H9 (cell line): Measurements from ENCODE around the gene ITGA11. TPM values are rescaled to one million over a fixed set of nuclear protein-coding genes. Genes with fewer than 3 reads are reported as not detected.

Source experiments
- DNase-seq: peaks from one replicate; pipeline ENCODE4 v3.0.0-alpha.2; 2017
- H2AFZ ChIP-seq: one replicate; pipeline ENCODE4 v1.6.1; 2013; ENCODE audit warnings: mild to moderate bottlenecking, low read length, control low read depth, moderate library complexity
- H2AK5ac ChIP-seq: 2 replicates; pipeline ENCODE4 v1.6.1; 2013; ENCODE audit warnings: low read length, control low read depth, mixed read lengths; ENCODE audit not compliant: insufficient read length
- H2BK120ac ChIP-seq: one replicate; pipeline ENCODE4 v1.6.1; 2013; ENCODE audit warnings: low read depth, mild to moderate bottlenecking, low read length, control low read depth, inconsistent platforms; ENCODE audit not compliant: poor library complexity, severe bottlenecking
- H2BK12ac ChIP-seq: 2 replicates; pipeline ENCODE4 v1.6.1; 2013; ENCODE audit warnings: low read length, control low read depth, mixed read lengths, low read depth; ENCODE audit not compliant: insufficient read length
- H2BK15ac ChIP-seq: 2 replicates; pipeline ENCODE4 v1.6.1; 2013; ENCODE audit warnings: low read depth, low read length, control low read depth
- H2BK20ac ChIP-seq: one replicate; pipeline ENCODE4 v1.6.1; 2013; ENCODE audit warnings: low read depth, mild to moderate bottlenecking, low read length, control low read depth, inconsistent platforms; ENCODE audit not compliant: poor library complexity, severe bottlenecking
- H2BK5ac ChIP-seq: 2 replicates; pipeline ENCODE4 v1.6.1; 2013; ENCODE audit warnings: low read length, control low read depth, mixed read lengths; ENCODE audit not compliant: insufficient read length
- H3K14ac ChIP-seq: 2 replicates; pipeline ENCODE4 v1.6.1; 2013; ENCODE audit warnings: low read length, control low read depth; ENCODE audit not compliant: insufficient read depth
- H3K18ac ChIP-seq: 2 replicates; pipeline ENCODE4 v1.6.1; 2013; ENCODE audit warnings: low read depth, mild to moderate bottlenecking, mixed read lengths, low read length, control low read depth; ENCODE audit not compliant: insufficient read length
- H3K23ac ChIP-seq: 2 replicates; pipeline ENCODE4 v1.6.1; 2013; ENCODE audit warnings: low read length, control low read depth, mixed read lengths, low read depth; ENCODE audit not compliant: insufficient read length
- H3K23me2 ChIP-seq: 2 replicates; pipeline ENCODE4 v1.6.1; 2013; ENCODE audit warnings: low read depth, mild to moderate bottlenecking, mixed read lengths, low read length, control low read depth; ENCODE audit not compliant: insufficient read length, poor library complexity, severe bottlenecking
- H3K27ac ChIP-seq: 2 replicates; pipeline ENCODE4 v1.5.1; 2013; ENCODE audit warnings: low read length, control low read depth, mixed read lengths, low read depth; ENCODE audit not compliant: insufficient read length
- H3K27me3 ChIP-seq: 2 replicates; pipeline ENCODE4 v1.6.1; 2013; ENCODE audit warnings: low read length, control low read depth, inconsistent platforms; ENCODE audit not compliant: insufficient read depth
- H3K4ac ChIP-seq: 2 replicates; pipeline ENCODE4 v1.6.1; 2013; ENCODE audit warnings: low read depth, mild to moderate bottlenecking, control low read depth, inconsistent platforms, low read length, moderate library complexity
- H3K4me1 ChIP-seq: 2 replicates; pipeline ENCODE4 v1.6.1; 2013; ENCODE audit warnings: low read length, control low read depth, inconsistent platforms; ENCODE audit not compliant: insufficient read depth
- H3K4me2 ChIP-seq: 2 replicates; pipeline ENCODE4 v1.6.1; 2013; ENCODE audit warnings: low read length, control low read depth, mixed read lengths; ENCODE audit not compliant: insufficient read length, insufficient read depth
- H3K56ac ChIP-seq: 2 replicates; pipeline ENCODE4 v1.6.1; 2013; ENCODE audit warnings: low read depth, mild to moderate bottlenecking, mixed read lengths, low read length, control low read depth; ENCODE audit not compliant: insufficient read length
- H3K79me1 ChIP-seq: 2 replicates; pipeline ENCODE4 v1.6.1; 2013; ENCODE audit warnings: low read depth, mild to moderate bottlenecking, moderate library complexity, low read length, control low read depth, inconsistent platforms; ENCODE audit not compliant: insufficient read depth, poor library complexity, severe bottlenecking
- H3K79me2 ChIP-seq: 2 replicates; pipeline ENCODE4 v1.6.1; 2013; ENCODE audit warnings: low read length, control low read depth, inconsistent platforms; ENCODE audit not compliant: insufficient read depth
- H3K9ac ChIP-seq: 2 replicates; pipeline ENCODE4 v1.6.1; 2013; ENCODE audit warnings: low read length, control low read depth, mixed read lengths; ENCODE audit not compliant: insufficient read length; ENCODE audit errors: extremely low read depth
- H3K9me3 ChIP-seq: one replicate; pipeline ENCODE4 v1.6.1; 2013; ENCODE audit warnings: low read depth, low read length, inconsistent platforms; ENCODE audit not compliant: control insufficient read depth
- H3T11ph ChIP-seq: one replicate; pipeline ENCODE4 v1.6.1; 2013; ENCODE audit warnings: mild to moderate bottlenecking, low read length, control low read depth, inconsistent platforms
- H4K20me1 ChIP-seq: one replicate; pipeline ENCODE4 v1.6.1; 2013; ENCODE audit not compliant: control insufficient read depth, insufficient read length, insufficient read depth
- H4K5ac ChIP-seq: 2 replicates; pipeline ENCODE4 v1.6.1; 2013; ENCODE audit warnings: low read depth, mild to moderate bottlenecking, mixed read lengths, low read length, control low read depth; ENCODE audit not compliant: insufficient read length
- H4K8ac ChIP-seq: replicated peaks from 2 replicates; pipeline ENCODE4 v1.6.1; 2013; ENCODE audit warnings: low read length, control low read depth, mixed read lengths, low read depth; ENCODE audit not compliant: insufficient read length
- H4K91ac ChIP-seq: 2 replicates; pipeline ENCODE4 v1.6.1; 2013; ENCODE audit warnings: low read depth, mild to moderate bottlenecking, moderate library complexity, mixed read lengths, low read length, control low read depth; ENCODE audit not compliant: insufficient read length
- H3K27ac Mint-ChIP-seq, 3 experiments: 2 replicates in 2 of 3; 3 replicates in 1 of 3; pipeline ENCODE4 v1.8.0; 2020 to 2021; ENCODE audit warnings: mixed read lengths in 3 of 3, mild to moderate bottlenecking in 1 of 3, moderate library complexity in 1 of 3
- H3K27me3 Mint-ChIP-seq: 2 replicates; pipeline ENCODE4 v1.8.0; 2021; ENCODE audit warnings: low read depth, mild to moderate bottlenecking, moderate library complexity, mixed read lengths
- H3K36me3 Mint-ChIP-seq, 3 experiments: 2 replicates in 2 of 3; 3 replicates in 1 of 3; pipeline ENCODE4 v1.8.0; 2020 to 2021; ENCODE audit warnings: low read depth in 3 of 3, mixed read lengths in 3 of 3; ENCODE audit not compliant: insufficient read depth in 1 of 3
- H3K4me1 Mint-ChIP-seq, 2 experiments: 2 replicates each; pipeline ENCODE4 v1.8.0; 2020; ENCODE audit warnings: mixed read lengths in 2 of 2
- H3K4me3 Mint-ChIP-seq, 2 experiments: 2 replicates in 1 of 2; 3 replicates in 1 of 2; pipeline ENCODE4 v1.8.0; 2020 to 2021; ENCODE audit warnings: mild to moderate bottlenecking in 2 of 2, mixed read lengths in 2 of 2, moderate library complexity in 1 of 2
- H3K9me3 Mint-ChIP-seq, 2 experiments: 2 replicates in 1 of 2; 3 replicates in 1 of 2; pipeline ENCODE4 v1.8.0; 2020; ENCODE audit warnings: mild to moderate bottlenecking in 2 of 2, mixed read lengths in 2 of 2, moderate library complexity in 1 of 2
- WGBS: extraction: QIAGEN DNeasy Blood & Tissue Kit; methylation state at CpG from one replicate; pipeline ENCODE4 v1.1.7; 2013; ENCODE audit warnings: missing lambda C conversion rate, low lambda C conversion rate, mixed read lengths; ENCODE audit not compliant: insufficient read length; ENCODE audit errors: extremely low coverage; 5-methylcytosine and 5-hydroxymethylcytosine counted together
- total RNA-seq: library from RNA; stranded (reverse); gene quantifications from 2 replicates; pipeline ENCODE4 v1.2.1, GENCODE V29; 2021
- TF ChIP-seq, protein P1 (sequence below): fragments of 200-600 bp; sonication (generic); conservative IDR thresholded peaks from 3 replicates; pipeline ENCODE4 v1.8.0; 2021; ENCODE audit warnings: antibody characterized with exemption, mild to moderate bottlenecking

Gene ITGA11
- total RNA-seq, 1 experiment from 2014 or later = 0.07 TPM

- TF ChIP-seq, protein P1, sequence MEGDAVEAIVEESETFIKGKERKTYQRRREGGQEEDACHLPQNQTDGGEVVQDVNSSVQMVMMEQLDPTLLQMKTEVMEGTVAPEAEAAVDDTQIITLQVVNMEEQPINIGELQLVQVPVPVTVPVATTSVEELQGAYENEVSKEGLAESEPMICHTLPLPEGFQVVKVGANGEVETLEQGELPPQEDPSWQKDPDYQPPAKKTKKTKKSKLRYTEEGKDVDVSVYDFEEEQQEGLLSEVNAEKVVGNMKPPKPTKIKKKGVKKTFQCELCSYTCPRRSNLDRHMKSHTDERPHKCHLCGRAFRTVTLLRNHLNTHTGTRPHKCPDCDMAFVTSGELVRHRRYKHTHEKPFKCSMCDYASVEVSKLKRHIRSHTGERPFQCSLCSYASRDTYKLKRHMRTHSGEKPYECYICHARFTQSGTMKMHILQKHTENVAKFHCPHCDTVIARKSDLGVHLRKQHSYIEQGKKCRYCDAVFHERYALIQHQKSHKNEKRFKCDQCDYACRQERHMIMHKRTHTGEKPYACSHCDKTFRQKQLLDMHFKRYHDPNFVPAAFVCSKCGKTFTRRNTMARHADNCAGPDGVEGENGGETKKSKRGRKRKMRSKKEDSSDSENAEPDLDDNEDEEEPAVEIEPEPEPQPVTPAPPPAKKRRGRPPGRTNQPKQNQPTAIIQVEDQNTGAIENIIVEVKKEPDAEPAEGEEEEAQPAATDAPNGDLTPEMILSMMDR = no peak
These were observed 166.3 kb downstream of the ITGA11 start for GRCh38 chr15:68265674-68266073.

More at GRCh38 chr15:68265674-68266073, 166.3 kb downstream of the ITGA11 start:
- peaks cover 2% of the 10 kb centered on the region; the same call in 1 of the 2 replicates for H3K4me1 ChIP-seq
- Mint-ChIP-seq H3K27ac (peak overlapping the region in 1 of 3 experiments; percentile 48; a peak in 2 of 7 replicates), H3K4me3 (no peak overlapping the region; a peak in 1 of 5 replicates), H3K4me1 (peaks cover 41 to 50% of the 10 kb centered on the region in 2 experiments), H3K36me3 (peaks cover 0 to 2% (median 0%) of the 10 kb centered on the region in 3 experiments; a peak in 3 of 7 replicates), H3K27me3 (no peaks in the 10 kb centered on the region), H3K9me3 (peaks cover 0 to 3% of the 10 kb centered on the region in 2 experiments; a peak in 1 of 5 replicates)
- H4K20me1 ChIP-seq = no peaks in the 10 kb centered on the region
- H4K5ac ChIP-seq = no peak overlapping the region
- H3K18ac ChIP-seq = no peak overlapping the region
- H3K4me2 ChIP-seq = no peak overlapping the region
- no peaks in the 10 kb centered on the region for H3K79me1 ChIP-seq
- H2BK120ac ChIP-seq = no peak overlapping the region
- no peak overlapping the region for H2BK12ac ChIP-seq
- H3K56ac ChIP-seq = no peak overlapping the region
- H2AFZ ChIP-seq = no peak overlapping the region
- H3K4ac ChIP-seq = no peak overlapping the region
- no peak overlapping the region for H3K27ac ChIP-seq
- no peaks in the 10 kb centered on the region for H3K9me3 ChIP-seq
- no CpG with 5 or more reads among the region's 3 CpGs for WGBS
- H4K8ac ChIP-seq = no peak overlapping the region
- no peaks in the 10 kb centered on the region for H3K23me2 ChIP-seq
- H3K23ac ChIP-seq = no peak overlapping the region
- H3K14ac ChIP-seq = no peak overlapping the region
- no peaks in the 10 kb centered on the region for H3K79me2 ChIP-seq
- H3T11ph ChIP-seq = no peak overlapping the region
- no peak overlapping the region for H2BK5ac ChIP-seq
- DNase-seq = no peak
- no peak overlapping the region for H2AK5ac ChIP-seq
- no peak overlapping the region for H3K9ac ChIP-seq
- H2BK15ac ChIP-seq = no peak overlapping the region
- H2BK20ac ChIP-seq = peak overlapping the region; percentile 75
- no peak overlapping the region for H4K91ac ChIP-seq
- no peaks in the 10 kb centered on the region for H3K27me3 ChIP-seq
